ENCODE results near the gene CERS5. TPM values are rescaled to one million over a fixed set of nuclear protein-coding genes. Genes with fewer than 3 reads are reported as not detected.

Gene CERS5
- polyA plus RNA-seq, 1 of the 3 experiments (the other 2 are of a cell fraction) = 56.9 TPM

GRCh38 chr12:50083301-50083700, 83.9 kb downstream of the CERS5 start:
- no peak overlapping the region for H3K4me2 ChIP-seq
- no peak overlapping the region for H2AFZ ChIP-seq (ENCODE audit: low read depth)
- CTCF ChIA-PET = interaction anchor here (0.8 to 37.6 kb wide), 9 partner anchors 9 to 231 kb away, joined by 3 to 1401 read pairs (median 5); partner anchors contain the start of genes AQP5, AQP6 and COX14
- POLR2A ChIA-PET = no interaction called here
- no peak overlapping the region; a peak in 2 of 4 replicates for H3K27ac ChIP-seq (ENCODE audit: low read depth in 2 of 2, low read length in 1 of 2)
- H3F3A ChIP-seq (replicated peaks; ENCODE audit: insufficient read depth) = peaks cover 32% of the 10 kb centered on the region
- no peaks in the 10 kb centered on the region for H3K9me3 ChIP-seq
- H3K36me3 ChIP-seq (replicated peaks in 1 of 2; ENCODE audit: control insufficient read depth in 1 of 2, insufficient read depth in 2 of 2, low read length in 1 of 2) = peaks cover 0 to 19% of the 10 kb centered on the region in 2 experiments
- TF ChIP-seq USF1 (IDR thresholded peaks at IDR 0.05; ENCODE audit: borderline replicate concordance, low read depth) = no peak
- TF ChIP-seq IRF3 (IDR thresholded peaks at IDR 0.05; ENCODE audit: low read depth, low read length) = no peak
- TF ChIP-seq RCOR1 (IDR thresholded peaks at IDR 0.05; ENCODE audit: low read length) = no peak
- no peak for TF ChIP-seq ZBTB33 (IDR thresholded peaks at IDR 0.05; ENCODE audit: borderline replicate concordance, low read depth)
- no peak for TF ChIP-seq RAD21 (IDR thresholded peaks at IDR 0.05; ENCODE audit: low read length)
- TF ChIP-seq FOXM1 (IDR thresholded peaks at IDR 0.05; ENCODE audit: low read depth) = no peak
- TF ChIP-seq EP300 (IDR thresholded peaks at IDR 0.05; ENCODE audit: borderline replicate concordance in 1 of 2, low read depth in 1 of 2, low read length in 1 of 2) = no peak
- TF ChIP-seq USF2 (IDR thresholded peaks at IDR 0.05; ENCODE audit: borderline replicate concordance, low read depth, low read length) = no peak
- TF ChIP-seq TAF1 (IDR thresholded peaks at IDR 0.05; ENCODE audit: borderline replicate concordance, low read depth, low read length) = no peak
- no peak for TF ChIP-seq GABPA (IDR thresholded peaks at IDR 0.05; ENCODE audit: low read depth)
- DNase-seq = no peak
- no peaks in the 10 kb centered on the region for H3K27me3 ChIP-seq (ENCODE audit: insufficient read depth)
- WGBS (ENCODE audit: low lambda C conversion rate) = 100% methylated on average over 1 of the region's 1 CpG
- H3K79me2 ChIP-seq (ENCODE audit: insufficient read depth) = peaks cover 19% of the 10 kb centered on the region; the same call in 1 of the 2 replicates
- H4K20me1 ChIP-seq (ENCODE audit: insufficient read depth) = peaks cover 13% of the 10 kb centered on the region
- no peak overlapping the region for H3K9ac ChIP-seq
- no peaks in the 10 kb centered on the region for H3K9me2 ChIP-seq
- peaks cover 17 to 19% of the 10 kb centered on the region in 2 experiments for H3K4me1 ChIP-seq (ENCODE audit: control insufficient read depth in 1 of 2, insufficient read depth in 2 of 2, low read depth in 1 of 2, low read length in 1 of 2)
- no peak overlapping the region for H3K4me3 ChIP-seq (ENCODE audit: low read depth in 2 of 2, low read length in 1 of 2)

GRCh38 chr12:50082644-50083043, 84.5 kb downstream of the CERS5 start:
- Histone ChIP-seq H3F3A (replicated peaks; ENCODE audit: insufficient read depth) (peaks cover 26% of the 10 kb centered on the region), H4K20me1 (ENCODE audit: insufficient read depth) (peaks cover 6% of the 10 kb centered on the region), H3K36me3 (replicated peaks in 1 of 2; ENCODE audit: control insufficient read depth in 1 of 2, insufficient read depth in 2 of 2, low read length in 1 of 2) (peaks cover 0 to 13% of the 10 kb centered on the region in 2 experiments), H3K79me2 (ENCODE audit: insufficient read depth) (peaks cover 19% of the 10 kb centered on the region; the same call in 1 of the 2 replicates), H3K9me3 (no peaks in the 10 kb centered on the region), H3K27ac (ENCODE audit: low read depth in 2 of 2, low read length in 1 of 2) (no peak overlapping the region), H3K9ac (no peak overlapping the region), H2AFZ (ENCODE audit: low read depth) (no peak overlapping the region), H3K4me3 (ENCODE audit: low read depth in 2 of 2, low read length in 1 of 2) (no peak overlapping the region), H3K27me3 (ENCODE audit: insufficient read depth) (no peaks in the 10 kb centered on the region), H3K4me2 (no peak overlapping the region), H3K4me1 (ENCODE audit: control insufficient read depth in 1 of 2, insufficient read depth in 2 of 2, low read depth in 1 of 2, low read length in 1 of 2) (peaks cover 13 to 14% of the 10 kb centered on the region in 2 experiments; a peak in 3 of 4 replicates), H3K9me2 (no peaks in the 10 kb centered on the region)
- TF ChIP-seq FOXJ3 (CRISPR knock-in tag; IDR thresholded peaks at IDR 0.05) = no peak
- TF ChIP-seq NFIC (IDR thresholded peaks at IDR 0.05; ENCODE audit: borderline replicate concordance) = no peak
- no peak for TF ChIP-seq YY1 (IDR thresholded peaks at IDR 0.05; ENCODE audit: low read depth)
- no peak for DNase-seq
- ChIA-PET POLR2A (no interaction called here), CTCF (interaction anchor here (0.8 to 37.6 kb wide), 10 partner anchors 8 to 232 kb away, joined by 3 to 1401 read pairs (median 4); partner anchors contain the start of genes AQP5, AQP6 and COX14)
- 86% methylated on average over 7 of the region's 7 CpGs for WGBS (ENCODE audit: low lambda C conversion rate)
